SK-N-SH (cell line): ENCODE data around the gene ARL5C. TPM values are rescaled to one million over a fixed set of nuclear protein-coding genes. Genes with fewer than 3 reads are reported as not detected.

Experiments
- CTCF ChIA-PET: fragments of 300-600, 350-600 bp; formaldehyde crosslinking; extraction: SDS; loops from one replicate; lab custom pipeline; 2021; lab: Yijun Ruan, JAX
- POLR2A ChIA-PET: fragments of 350-600 bp; sonication (Branson Sonifier 250); formaldehyde crosslinking; extraction: SDS; loops from one replicate; lab custom pipeline; 2020; ENCODE audit warnings: antibody characterized with exemption, inconsistent platforms; lab: Yijun Ruan, JAX
- DNase-seq: peaks from one replicate; pipeline ENCODE4 v3.0.0; 2012
- H2AFZ ChIP-seq: fragments of 200-600 bp; sonication (generic); 2 replicates; pipeline ENCODE4 v1.8.1; 2016; ENCODE audit warnings: antibody characterized with exemption, mild to moderate bottlenecking, low read depth
- H3F3A ChIP-seq: fragments of 200-600 bp; sonication (generic); replicated peaks from 2 replicates; pipeline ENCODE3; 2016; ENCODE audit warnings: antibody characterized with exemption, mild to moderate bottlenecking; ENCODE audit not compliant: insufficient read depth
- H3K27ac ChIP-seq, 2 experiments: fragments of 200-500 bp in 1 of 2; fragments of 200-600 bp in 1 of 2; sonication (Bioruptor generic) in 1 of 2; sonication (generic), shearing (Covaris generic) in 1 of 2; 2 replicates each; pipeline versions ENCODE4 v1.5.1 to v1.6.1; 2014 to 2016; ENCODE audit warnings: low read depth in 2 of 2, inconsistent platforms in 1 of 2, low read length in 1 of 2, mild to moderate bottlenecking in 1 of 2, mixed read lengths in 1 of 2
- H3K27me3 ChIP-seq: fragments of 200-600 bp; sonication (generic), shearing (Covaris generic); 2 replicates; pipeline ENCODE4 v1.6.1; 2016; ENCODE audit warnings: mixed run types; ENCODE audit not compliant: insufficient read depth
- H3K36me3 ChIP-seq, 2 experiments: fragments of 200-500 bp in 1 of 2; fragments of 200-600 bp in 1 of 2; sonication (Bioruptor generic) in 1 of 2; sonication (generic) in 1 of 2; replicated peaks in 1 of 2; 2 replicates each; pipeline versions ENCODE3 to v1.5.1; 2014 to 2016; ENCODE audit warnings: low read length in 1 of 2, mild to moderate bottlenecking in 1 of 2; ENCODE audit not compliant: insufficient read depth in 2 of 2, control insufficient read depth in 1 of 2
- H3K4me1 ChIP-seq, 2 experiments: fragments of 200-500 bp in 1 of 2; fragments of 200-600 bp in 1 of 2; sonication (Bioruptor generic) in 1 of 2; sonication (generic), shearing (Covaris generic) in 1 of 2; 2 replicates each; pipeline versions ENCODE4 v1.5.1 to v1.6.1; 2014 to 2016; ENCODE audit warnings: low read depth in 1 of 2, low read length in 1 of 2, mixed run types in 1 of 2; ENCODE audit not compliant: insufficient read depth in 2 of 2, control insufficient read depth in 1 of 2
- H3K4me2 ChIP-seq: fragments of 200-600 bp; sonication (generic), shearing (Covaris generic); 2 replicates; pipeline ENCODE4 v1.6.1; 2017; ENCODE audit warnings: mixed run types
- H3K4me3 ChIP-seq, 2 experiments: fragments of 200-500 bp in 1 of 2; fragments of 200-600 bp in 1 of 2; sonication (Bioruptor generic) in 1 of 2; sonication (generic), shearing (Covaris generic) in 1 of 2; 2 replicates each; pipeline versions ENCODE4 v1.5.1 to v1.8.1; 2014 to 2016; ENCODE audit warnings: low read depth in 2 of 2, inconsistent platforms in 1 of 2, low read length in 1 of 2, mild to moderate bottlenecking in 1 of 2, mixed read lengths in 1 of 2, moderate library complexity in 1 of 2
- H3K79me2 ChIP-seq: fragments of 200-600 bp; sonication (generic); 2 replicates; pipeline ENCODE4 v1.8.1; 2017; ENCODE audit warnings: mild to moderate bottlenecking; ENCODE audit not compliant: insufficient read depth
- H3K9ac ChIP-seq: fragments of 200-600 bp; sonication (generic); 2 replicates; pipeline ENCODE4 v1.6.1; 2017; ENCODE audit warnings: mixed run types
- H3K9me2 ChIP-seq: fragments of 200-600 bp; sonication (generic); 2 replicates; pipeline ENCODE4 v1.6.1; 2017; ENCODE audit warnings: mixed run types
- H3K9me3 ChIP-seq: fragments of 200-600 bp; sonication (generic); 2 replicates; pipeline ENCODE4 v1.6.1; 2017; ENCODE audit warnings: mixed run types, mild to moderate bottlenecking, moderate library complexity
- H4K20me1 ChIP-seq: fragments of 200-600 bp; sonication (generic); 2 replicates; pipeline ENCODE4 v1.6.1; 2017; ENCODE audit warnings: mild to moderate bottlenecking, mixed run types; ENCODE audit not compliant: insufficient read depth
- ELF1 ChIP-seq: IDR thresholded peaks from 2 replicates; pipeline ENCODE4 v1.4.0; 2012
- EZH2phosphoT487 ChIP-seq: fragments of 200-600 bp; sonication (generic); IDR thresholded peaks from 2 replicates; pipeline ENCODE4 v1.6.1; 2017; ENCODE audit warnings: low read depth, mixed run types, mild to moderate bottlenecking, antibody characterized with exemption, moderate library complexity, borderline replicate concordance
- FOSL2 ChIP-seq: IDR thresholded peaks from 2 replicates; pipeline ENCODE4 v1.4.0; 2012; ENCODE audit warnings: low read depth, mild to moderate bottlenecking, moderate library complexity, borderline replicate concordance
- FOXJ3 ChIP-seq: sonication (generic); formaldehyde crosslinking; IDR thresholded peaks from 2 replicates; pipeline ENCODE4 v1.5.1; 2020; ENCODE audit warnings: mild to moderate bottlenecking, missing genetic modification reagents
- GATA2 ChIP-seq: sonication (generic); formaldehyde crosslinking; IDR thresholded peaks from 2 replicates; pipeline ENCODE4 v1.5.0; 2020; ENCODE audit warnings: mild to moderate bottlenecking, missing genetic modification reagents
- MAX ChIP-seq: IDR thresholded peaks from 2 replicates; pipeline ENCODE4 v1.4.0; 2012; ENCODE audit warnings: low read depth
- NRF1 ChIP-seq: IDR thresholded peaks from 2 replicates; pipeline ENCODE4 v1.6.1; 2012; ENCODE audit warnings: low read depth, mild to moderate bottlenecking, low read length
- RAD21 ChIP-seq: IDR thresholded peaks from 2 replicates; pipeline ENCODE4 v1.6.1; 2012; ENCODE audit warnings: mild to moderate bottlenecking, low read length
- RXRA ChIP-seq: IDR thresholded peaks from 2 replicates; pipeline ENCODE4 v1.4.0; 2012; ENCODE audit warnings: low read depth, mild to moderate bottlenecking, borderline replicate concordance
- SMC3 ChIP-seq: IDR thresholded peaks from 2 replicates; pipeline ENCODE4 v1.6.1; 2012; ENCODE audit warnings: low read depth, low read length, improper control_type of control experiment
- TCF12 ChIP-seq: IDR thresholded peaks from 2 replicates; pipeline ENCODE4 v1.4.0; 2012
- YY1 ChIP-seq: IDR thresholded peaks from 2 replicates; pipeline ENCODE4 v1.4.0; 2012; ENCODE audit warnings: low read depth, mild to moderate bottlenecking
- WGBS: methylation state at CpG from one replicate; pipeline ENCODE4 v1.1.6; 2017; ENCODE audit warnings: low lambda C conversion rate; 5-methylcytosine and 5-hydroxymethylcytosine counted together
- polyA plus RNA-seq, 3 experiments: library from polyadenylated mRNA; depleted of rRNA; stranded (reverse); fragments of >200 nt; gene quantifications; 2 replicates each; pipeline ENCODE4 v1.2.3, GENCODE V29; 2012
- TF ChIP-seq, protein P1 (sequence below): fragments of 200-600 bp; sonication (generic); IDR thresholded peaks from 2 replicates; pipeline ENCODE4 v1.6.1; 2017; ENCODE audit warnings: antibody characterized with exemption, mild to moderate bottlenecking, moderate library complexity
- TF ChIP-seq, protein P2 (sequence below): IDR thresholded peaks from 2 replicates; pipeline ENCODE4 v1.4.0; 2012; ENCODE audit warnings: low read depth, borderline replicate concordance

Gene ARL5C
- polyA plus RNA-seq, 1 of the 3 experiments (the other 2 are of a cell fraction), result not detected

- Histone ChIP-seq H3K9me2 (no peaks in the 10 kb centered on the region), H3K27ac (no peak overlapping the region), H3K9me3 (no peaks in the 10 kb centered on the region), H3K36me3 (peaks cover 10 to 21% of the 10 kb centered on the region in 2 experiments), H3K27me3 (no peaks in the 10 kb centered on the region), H3F3A (peaks cover 3% of the 10 kb centered on the region), H4K20me1 (no peaks in the 10 kb centered on the region), H3K4me1 (no peaks in the 10 kb centered on the region; a peak in 1 of 4 replicates), H3K4me3 (no peak overlapping the region), H3K9ac (no peak overlapping the region), H3K79me2 (no peaks in the 10 kb centered on the region), H3K4me2 (no peak overlapping the region), H2AFZ (no peak overlapping the region)
- peak; percentile 93 for DNase-seq
- TF ChIP-seq FOXJ3 (CRISPR knock-in tag), result no peak
- TF ChIP-seq, protein P1, sequence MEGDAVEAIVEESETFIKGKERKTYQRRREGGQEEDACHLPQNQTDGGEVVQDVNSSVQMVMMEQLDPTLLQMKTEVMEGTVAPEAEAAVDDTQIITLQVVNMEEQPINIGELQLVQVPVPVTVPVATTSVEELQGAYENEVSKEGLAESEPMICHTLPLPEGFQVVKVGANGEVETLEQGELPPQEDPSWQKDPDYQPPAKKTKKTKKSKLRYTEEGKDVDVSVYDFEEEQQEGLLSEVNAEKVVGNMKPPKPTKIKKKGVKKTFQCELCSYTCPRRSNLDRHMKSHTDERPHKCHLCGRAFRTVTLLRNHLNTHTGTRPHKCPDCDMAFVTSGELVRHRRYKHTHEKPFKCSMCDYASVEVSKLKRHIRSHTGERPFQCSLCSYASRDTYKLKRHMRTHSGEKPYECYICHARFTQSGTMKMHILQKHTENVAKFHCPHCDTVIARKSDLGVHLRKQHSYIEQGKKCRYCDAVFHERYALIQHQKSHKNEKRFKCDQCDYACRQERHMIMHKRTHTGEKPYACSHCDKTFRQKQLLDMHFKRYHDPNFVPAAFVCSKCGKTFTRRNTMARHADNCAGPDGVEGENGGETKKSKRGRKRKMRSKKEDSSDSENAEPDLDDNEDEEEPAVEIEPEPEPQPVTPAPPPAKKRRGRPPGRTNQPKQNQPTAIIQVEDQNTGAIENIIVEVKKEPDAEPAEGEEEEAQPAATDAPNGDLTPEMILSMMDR, result peak; percentile 85
- TF ChIP-seq RAD21, result peak; percentile 67
- peak; percentile 47 for TF ChIP-seq SMC3
- POLR2A ChIA-PET, result interaction anchor here (0.5 to 1.0 kb wide), 2 partner anchors 10 to 32 kb away, joined by 3 to 6 read pairs; partner anchors contain the start of gene ARL5C
- WGBS, result 77% methylated on average over 30 of the region's 35 CpGs
- CTCF ChIA-PET, result interaction anchor here (0.6 to 7.6 kb wide), 55 partner anchors 8 to 498 kb away, joined by 3 to 108 read pairs (median 4); partner anchors contain the start of genes ARL5C, CACNB1, PLXDC1 and RPL19
These were observed 9.1 kb upstream of the ARL5C start for GRCh38 chr17:39174920-39175694.

DNA sequence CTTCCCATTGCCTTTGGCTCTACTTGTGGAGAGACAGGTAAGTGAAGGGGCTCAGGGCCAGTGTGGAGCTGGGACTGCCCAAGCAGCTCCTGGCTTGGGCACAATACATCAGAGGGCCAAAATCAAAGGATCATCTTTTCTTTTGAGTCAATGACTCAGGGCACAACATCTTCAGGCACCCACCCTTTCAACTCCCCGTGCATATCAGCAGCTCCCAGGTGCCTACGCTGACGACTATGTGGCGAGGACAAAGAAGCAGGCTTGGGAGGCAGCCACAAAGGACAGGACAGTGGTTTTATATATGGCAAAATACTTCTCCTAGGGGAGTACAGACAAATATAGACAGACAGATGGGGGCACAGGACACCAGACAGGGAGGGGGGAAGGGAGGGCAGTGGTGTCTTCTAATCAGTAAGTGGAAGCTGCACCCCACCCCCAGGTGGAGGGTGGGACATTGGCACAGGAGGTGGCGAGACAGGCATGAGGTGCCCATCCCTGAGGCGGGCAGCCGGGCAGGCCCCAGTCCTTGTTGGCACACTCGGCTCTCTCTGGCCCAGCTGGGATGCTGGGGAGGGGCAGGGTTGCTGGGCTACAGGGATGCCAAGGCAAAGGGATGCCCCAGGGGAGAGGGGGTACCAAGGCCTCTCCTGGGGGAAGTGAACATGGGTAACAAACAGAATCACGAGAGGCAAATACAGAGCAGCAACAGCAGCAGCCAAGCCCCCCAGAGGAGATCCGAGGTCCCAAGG, 7.7 kb upstream of the ARL5C start:
- peaks cover 6 to 21% of the 10 kb centered on the region in 2 experiments for H3K36me3 ChIP-seq
- H2AFZ ChIP-seq, result no peak overlapping the region
- no peaks in the 10 kb centered on the region for H3K9me2 ChIP-seq
- no peaks in the 10 kb centered on the region for H3K9me3 ChIP-seq
- POLR2A ChIA-PET, result no interaction called here
- H3K79me2 ChIP-seq, result no peaks in the 10 kb centered on the region
- no peak overlapping the region for H3K4me2 ChIP-seq
- no peak overlapping the region for H3K4me3 ChIP-seq
- DNase-seq, result no peak
- no peaks in the 10 kb centered on the region for H4K20me1 ChIP-seq
- TF ChIP-seq FOXJ3 (CRISPR knock-in tag) (no peak), MAX (no peak), NRF1 (no peak), FOSL2 (no peak), ELF1 (no peak), EZH2phosphoT487 (no peak), TCF12 (no peak), RXRA (no peak), GATA2 (no peak), YY1 (no peak)
- TF ChIP-seq, protein P2, sequence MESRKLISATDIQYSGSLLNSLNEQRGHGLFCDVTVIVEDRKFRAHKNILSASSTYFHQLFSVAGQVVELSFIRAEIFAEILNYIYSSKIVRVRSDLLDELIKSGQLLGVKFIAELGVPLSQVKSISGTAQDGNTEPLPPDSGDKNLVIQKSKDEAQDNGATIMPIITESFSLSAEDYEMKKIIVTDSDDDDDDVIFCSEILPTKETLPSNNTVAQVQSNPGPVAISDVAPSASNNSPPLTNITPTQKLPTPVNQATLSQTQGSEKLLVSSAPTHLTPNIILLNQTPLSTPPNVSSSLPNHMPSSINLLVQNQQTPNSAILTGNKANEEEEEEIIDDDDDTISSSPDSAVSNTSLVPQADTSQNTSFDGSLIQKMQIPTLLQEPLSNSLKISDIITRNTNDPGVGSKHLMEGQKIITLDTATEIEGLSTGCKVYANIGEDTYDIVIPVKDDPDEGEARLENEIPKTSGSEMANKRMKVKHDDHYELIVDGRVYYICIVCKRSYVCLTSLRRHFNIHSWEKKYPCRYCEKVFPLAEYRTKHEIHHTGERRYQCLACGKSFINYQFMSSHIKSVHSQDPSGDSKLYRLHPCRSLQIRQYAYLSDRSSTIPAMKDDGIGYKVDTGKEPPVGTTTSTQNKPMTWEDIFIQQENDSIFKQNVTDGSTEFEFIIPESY, result no peak
- TF ChIP-seq, protein P1, result no peak
- WGBS, result 81% methylated on average over 7 of the region's 10 CpGs
- H3K27ac ChIP-seq, result no peak overlapping the region
- H3K4me1 ChIP-seq, result no peaks in the 10 kb centered on the region; a peak in 1 of 4 replicates
- no peaks in the 10 kb centered on the region for H3F3A ChIP-seq
- H3K9ac ChIP-seq, result no peak overlapping the region
- CTCF ChIA-PET, result interaction anchor here (0.8 to 7.6 kb wide), 22 partner anchors 8 to 448 kb away, joined by 3 to 108 read pairs (median 6); partner anchors contain the start of genes ARL5C, CACNB1, PLXDC1 and RPL19
- no peaks in the 10 kb centered on the region for H3K27me3 ChIP-seq
